HAP-1 (cell line): ENCODE results near the gene PPP1R37.

Source experiments
- DNase-seq, 2 experiments: peaks; one replicate each; pipeline ENCODE4 v3.0.0-alpha.2; 2016 to 2020; ENCODE audit warnings: low spot score in 2 of 2
- H3K27me3 ChIP-seq: fragments of 250-450 bp; sonication (Bioruptor Pico); 2 replicates; pipeline ENCODE4 v1.5.1; 2020; ENCODE audit warnings: low read depth, mild to moderate bottlenecking, moderate library complexity
- H3K36me3 ChIP-seq: fragments of 250-450 bp; sonication (Bioruptor Pico); replicated peaks from 2 replicates; pipeline ENCODE4 v1.5.1; 2020; ENCODE audit warnings: mild to moderate bottlenecking
- H3K4me1 ChIP-seq: fragments of 250-450 bp; sonication (Bioruptor Pico); 2 replicates; pipeline ENCODE4 v1.5.1; 2020; ENCODE audit warnings: mild to moderate bottlenecking
- H3K4me3 ChIP-seq: fragments of 250-450 bp; sonication (Bioruptor Pico); 2 replicates; pipeline ENCODE4 v1.5.1; 2020; ENCODE audit warnings: mild to moderate bottlenecking, moderate library complexity
- H3K9me3 ChIP-seq: fragments of 250-450 bp; sonication (Bioruptor Pico); 2 replicates; pipeline ENCODE4 v1.5.1; 2020; ENCODE audit warnings: mild to moderate bottlenecking, moderate library complexity
- in situ Hi-C: fragments of 300-500 bp; cut with MboI; formaldehyde crosslinking; loops from 3 replicates; pipeline ENCODE4 v1.14.3; 2020; ENCODE audit warnings: low sequenced_read_pairs, inconsistent platforms, mixed read lengths

PPP1R37 gene

GRCh38 chr19:45092747-45093678 lies at the start of gene PPP1R37:
PPP1R37 (plus strand) TSS chr19:45093179; CDS start chr19:45093326, 147 bp downstream.
- no peaks in the 10 kb centered on the region for H3K27me3 ChIP-seq
- no peaks in the 10 kb centered on the region for H3K9me3 ChIP-seq
- peak within 1 kb of the TSS; percentile 82 for H3K4me3 ChIP-seq
- in situ Hi-C loops, result no loop called here
- DNase-seq, result peak; percentile 96
- H3K4me1 ChIP-seq, result peaks cover 12% of the 10 kb centered on the region
- H3K36me3 ChIP-seq, result peaks cover 37% of the 10 kb centered on the region

- in situ Hi-C loops, result no loop called here
- DNase-seq, result no peak
- H3K4me1 ChIP-seq, result no peaks in the 10 kb centered on the region
- H3K9me3 ChIP-seq, result no peaks in the 10 kb centered on the region
- no peak overlapping the region for H3K4me3 ChIP-seq
- H3K36me3 ChIP-seq, result peaks cover 73% of the 10 kb centered on the region
- no peaks in the 10 kb centered on the region for H3K27me3 ChIP-seq
Measured at GRCh38 chr19:45045671-45046353, 47.2 kb upstream of the PPP1R37 start.

- in situ Hi-C loops, result no loop called here
- Histone ChIP-seq H3K4me1 (no peaks in the 10 kb centered on the region), H3K36me3 (peaks cover 70% of the 10 kb centered on the region), H3K9me3 (no peaks in the 10 kb centered on the region), H3K27me3 (no peaks in the 10 kb centered on the region), H3K4me3 (no peak overlapping the region)
- DNase-seq, result no peak
Measured at GRCh38 chr19:45046355-45046754, 46.6 kb upstream of the PPP1R37 start.

- no peak for DNase-seq
- Histone ChIP-seq H3K4me1 (no peaks in the 10 kb centered on the region), H3K27me3 (no peaks in the 10 kb centered on the region), H3K36me3 (peaks cover 69% of the 10 kb centered on the region), H3K9me3 (no peaks in the 10 kb centered on the region), H3K4me3 (no peak overlapping the region)
- in situ Hi-C loops, result no loop called here
Measured at GRCh38 chr19:45047188-45047797, 45.7 kb upstream of the PPP1R37 start.

GRCh38 chr19:45049073-45049736 lies 43.8 kb upstream of the PPP1R37 start:
- Histone ChIP-seq H3K36me3 (peaks cover 70% of the 10 kb centered on the region), H3K9me3 (no peaks in the 10 kb centered on the region), H3K27me3 (no peaks in the 10 kb centered on the region), H3K4me3 (no peak overlapping the region), H3K4me1 (no peaks in the 10 kb centered on the region)
- no peak for DNase-seq
- in situ Hi-C loops, result no loop called here

- Histone ChIP-seq H3K4me3 (no peak overlapping the region), H3K27me3 (no peaks in the 10 kb centered on the region), H3K9me3 (no peaks in the 10 kb centered on the region), H3K36me3 (peaks cover 70% of the 10 kb centered on the region), H3K4me1 (no peaks in the 10 kb centered on the region)
- in situ Hi-C loops, result no loop called here
- DNase-seq, result no peak
Measured at GRCh38 chr19:45050036-45050435, 42.9 kb upstream of the PPP1R37 start.

GRCh38 chr19:45051929-45052579 lies 40.9 kb upstream of the PPP1R37 start:
- H3K4me3 ChIP-seq, result no peak overlapping the region
- in situ Hi-C loops, result no loop called here
- H3K36me3 ChIP-seq, result peaks cover 69% of the 10 kb centered on the region
- no peaks in the 10 kb centered on the region for H3K4me1 ChIP-seq
- no peaks in the 10 kb centered on the region for H3K9me3 ChIP-seq
- no peaks in the 10 kb centered on the region for H3K27me3 ChIP-seq
- no peak for DNase-seq

GRCh38 chr19:45056831-45057230 lies 36.1 kb upstream of the PPP1R37 start:
- no peaks in the 10 kb centered on the region for H3K27me3 ChIP-seq
- no peaks in the 10 kb centered on the region for H3K9me3 ChIP-seq
- peaks cover 97% of the 10 kb centered on the region for H3K36me3 ChIP-seq
- no peak for DNase-seq
- H3K4me3 ChIP-seq, result no peak overlapping the region
- no peaks in the 10 kb centered on the region for H3K4me1 ChIP-seq
- in situ Hi-C loops, result no loop called here

- no peak overlapping the region for H3K4me3 ChIP-seq
- H3K9me3 ChIP-seq, result no peaks in the 10 kb centered on the region
- no peaks in the 10 kb centered on the region for H3K4me1 ChIP-seq
- no peaks in the 10 kb centered on the region for H3K27me3 ChIP-seq
- no peak for DNase-seq
- H3K36me3 ChIP-seq, result peaks cover 96% of the 10 kb centered on the region
- in situ Hi-C loops, result no loop called here
Measured at GRCh38 chr19:45057444-45057843, 35.5 kb upstream of the PPP1R37 start.

GRCh38 chr19:45058622-45059159 lies 34.3 kb upstream of the PPP1R37 start:
- H3K4me1 ChIP-seq, result no peaks in the 10 kb centered on the region
- in situ Hi-C loops, result no loop called here
- H3K36me3 ChIP-seq, result peaks cover 92% of the 10 kb centered on the region
- no peak for DNase-seq
- H3K27me3 ChIP-seq, result no peaks in the 10 kb centered on the region
- H3K9me3 ChIP-seq, result no peaks in the 10 kb centered on the region
- no peak overlapping the region for H3K4me3 ChIP-seq

GRCh38 chr19:45059258-45059965 lies 33.6 kb upstream of the PPP1R37 start:
- DNase-seq, result peak; percentile 55 to 91
- peaks cover 92% of the 10 kb centered on the region for H3K36me3 ChIP-seq
- in situ Hi-C loops, result no loop called here

GRCh38 chr19:45061965-45062364 lies 31.0 kb upstream of the PPP1R37 start:
- Histone ChIP-seq H3K36me3 (peaks cover 74% of the 10 kb centered on the region), H3K27me3 (no peaks in the 10 kb centered on the region), H3K4me1 (no peaks in the 10 kb centered on the region), H3K4me3 (no peak overlapping the region), H3K9me3 (no peaks in the 10 kb centered on the region)
- in situ Hi-C loops, result no loop called here
- no peak for DNase-seq

More at GRCh38 chr19:45059258-45059965, 33.6 kb upstream of the PPP1R37 start:
- no peaks in the 10 kb centered on the region for H3K9me3 ChIP-seq
- no peaks in the 10 kb centered on the region for H3K27me3 ChIP-seq
- no peaks in the 10 kb centered on the region for H3K4me1 ChIP-seq
- no peak overlapping the region for H3K4me3 ChIP-seq
